Germinal center (tissue), 1 donor: ENCODE data around the gene SLIT3.

Source experiments
- DNase-seq: peaks from one replicate; pipeline ENCODE4 v3.0.0; 2012; ENCODE audit warnings: mixed read lengths, low spot score

The SLIT3 gene

GRCh38 chr5:168931638-168932345 lies 369.1 kb downstream of the SLIT3 start:
- DNase-seq: no peak

DNA sequence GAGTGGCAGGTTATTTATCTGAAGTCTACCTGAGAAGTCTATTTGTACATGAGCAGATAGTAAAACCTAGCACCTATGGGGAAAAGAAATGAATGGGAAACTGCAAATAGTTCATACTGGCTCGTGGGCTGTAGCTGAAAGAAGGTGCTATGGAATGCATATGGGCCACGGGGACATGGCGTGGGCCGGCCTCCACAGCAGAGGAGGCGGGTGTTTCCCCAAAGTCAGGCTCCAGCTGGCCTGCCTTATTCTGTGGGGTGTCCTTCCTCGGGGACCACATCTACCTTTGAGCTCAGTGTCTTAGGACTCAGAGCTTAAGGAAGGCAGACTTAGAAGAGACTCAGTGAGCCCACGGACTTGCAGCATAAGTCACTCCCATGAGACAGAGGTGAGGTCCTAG lies 371.3 kb downstream of the SLIT3 start:
- DNase-seq: no peak

DNA sequence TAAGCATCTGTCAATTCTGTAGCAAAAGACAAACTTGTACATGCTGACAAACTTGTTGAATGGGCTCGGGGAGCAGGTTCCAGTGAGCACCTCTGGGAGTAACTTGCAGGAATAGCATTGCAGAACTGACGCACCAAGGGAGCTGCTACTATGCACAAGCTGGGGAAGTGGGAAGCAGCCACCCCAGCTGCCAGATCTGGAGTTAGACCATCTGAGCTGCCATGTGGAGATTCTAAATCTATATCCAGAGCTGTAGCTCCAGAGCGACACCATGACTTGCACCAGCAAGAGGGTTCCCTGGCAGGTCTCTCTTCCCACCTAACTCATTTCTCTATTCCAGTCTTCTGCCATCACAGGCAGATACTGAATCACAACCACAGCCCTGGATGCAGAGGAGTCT lies 375.8 kb downstream of the SLIT3 start:
- no peak for DNase-seq

DNA sequence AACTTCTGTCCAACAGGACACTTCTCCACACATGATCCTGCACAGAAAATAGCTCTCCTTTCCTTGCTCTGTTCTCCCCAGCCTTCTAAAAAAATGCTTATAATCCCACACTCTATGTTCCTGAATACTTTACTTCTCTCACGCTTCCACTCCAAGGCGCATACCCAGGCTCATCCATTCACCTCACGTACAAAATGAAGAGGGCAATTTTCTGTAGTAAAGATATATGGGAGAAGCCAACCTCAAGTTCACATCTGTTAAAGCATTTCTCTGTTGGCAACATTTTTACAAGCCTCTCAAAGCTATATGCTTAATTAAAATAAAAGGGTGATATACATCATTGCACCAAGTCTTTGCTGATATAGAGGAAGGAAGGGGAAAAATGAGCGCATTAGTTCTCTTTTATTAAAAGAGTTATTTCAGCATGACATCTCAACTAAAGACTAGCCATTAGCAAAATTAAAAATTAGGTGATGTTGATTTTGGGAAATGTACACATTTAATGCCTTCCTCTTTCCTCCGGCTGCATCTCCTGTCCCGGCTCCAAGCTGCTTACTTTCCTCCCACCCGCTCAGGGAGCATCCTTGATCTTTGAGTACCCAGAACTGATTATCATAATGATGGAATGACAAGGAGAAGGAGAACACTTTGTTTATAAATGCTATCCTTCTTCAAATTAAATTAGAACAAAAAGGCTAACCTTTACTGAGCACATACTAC lies 379.6 kb downstream of the SLIT3 start:
- no peak for DNase-seq

DNA sequence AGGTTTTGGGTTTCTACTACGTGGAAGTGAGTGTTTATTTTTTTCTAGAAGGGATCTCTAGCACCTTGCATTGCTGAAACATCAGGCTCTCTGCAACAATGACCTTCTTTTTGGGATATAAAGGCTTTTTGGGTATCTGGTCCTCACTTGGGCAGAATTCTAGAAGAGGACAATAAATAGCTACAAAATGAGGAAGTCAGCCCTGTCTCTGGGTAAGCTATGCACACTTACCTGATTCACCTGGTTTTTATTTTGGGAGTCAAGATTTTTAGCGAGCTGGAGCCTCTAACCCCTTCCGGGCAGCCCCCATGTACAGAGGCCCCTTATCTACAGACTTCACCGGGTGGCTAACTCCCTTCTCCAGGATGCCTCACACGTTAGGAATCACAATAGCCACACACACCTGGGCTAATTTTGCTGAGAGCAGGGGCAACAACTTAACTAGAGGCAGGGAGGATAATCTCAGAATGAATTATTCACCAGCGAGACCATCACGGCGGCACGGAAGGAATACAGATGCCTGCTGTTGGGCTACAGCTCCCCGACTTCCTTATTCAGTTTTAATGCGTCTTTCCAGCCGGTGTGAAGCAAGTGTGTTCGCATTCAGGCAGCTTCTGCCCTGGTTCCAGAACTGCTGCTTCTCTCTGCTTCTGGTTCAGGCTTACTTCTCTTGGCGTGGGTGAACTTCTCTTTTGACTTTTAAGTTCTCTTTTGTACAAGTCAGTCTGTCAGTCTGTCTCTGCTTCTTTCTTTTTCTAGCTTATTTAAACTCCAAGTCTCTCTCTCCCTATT lies 380.7 kb downstream of the SLIT3 start:
- peak; percentile 45 for DNase-seq

- DNase-seq: no peak
Observed at GRCh38 chr5:168917947-168918600, 382.9 kb downstream of the SLIT3 start.

DNA sequence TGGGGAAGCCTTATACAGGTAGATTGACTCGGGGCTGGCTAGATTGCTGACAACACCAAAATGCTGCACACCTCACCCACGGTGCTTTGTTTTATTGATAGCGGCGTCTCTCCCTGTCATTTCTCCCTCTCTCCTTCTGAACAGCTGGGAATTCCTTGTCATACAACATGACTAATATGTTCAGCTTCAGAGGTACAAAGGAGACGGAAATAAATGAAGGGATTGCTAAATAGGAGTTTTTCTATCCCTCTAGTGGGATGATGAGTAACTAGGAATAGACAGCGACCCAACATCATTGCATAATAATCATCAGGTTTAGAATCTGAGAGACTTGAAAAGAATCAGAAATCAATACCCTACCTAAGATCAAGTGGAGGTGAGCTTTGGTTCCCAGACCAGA lies 384.1 kb downstream of the SLIT3 start:
- DNase-seq: no peak

DNA sequence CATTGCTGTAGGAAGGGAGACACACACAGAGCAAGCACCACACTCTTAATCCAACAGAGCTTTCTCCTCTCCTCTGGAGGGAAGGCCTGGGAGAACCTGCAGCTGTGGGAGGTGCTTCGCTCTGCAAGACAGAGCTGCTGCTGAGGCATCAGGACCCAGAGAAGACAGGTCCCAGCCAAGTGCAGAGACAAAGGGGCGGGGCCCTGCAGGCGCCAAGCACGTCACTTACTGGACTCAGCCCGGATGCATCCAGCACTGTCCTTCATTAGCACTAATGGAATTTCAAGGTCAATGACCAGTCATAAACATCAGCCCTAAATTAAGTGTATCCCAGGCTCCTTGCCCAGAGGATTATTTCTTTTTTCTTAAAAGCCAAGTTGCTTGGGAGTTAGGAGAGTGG lies 384.7 kb downstream of the SLIT3 start:
- no peak for DNase-seq

GRCh38 chr5:168914491-168914890 lies 386.4 kb downstream of the SLIT3 start:
- DNase-seq: no peak

- no peak for DNase-seq
Observed at GRCh38 chr5:168910874-168911273, 390.1 kb downstream of the SLIT3 start.

DNA sequence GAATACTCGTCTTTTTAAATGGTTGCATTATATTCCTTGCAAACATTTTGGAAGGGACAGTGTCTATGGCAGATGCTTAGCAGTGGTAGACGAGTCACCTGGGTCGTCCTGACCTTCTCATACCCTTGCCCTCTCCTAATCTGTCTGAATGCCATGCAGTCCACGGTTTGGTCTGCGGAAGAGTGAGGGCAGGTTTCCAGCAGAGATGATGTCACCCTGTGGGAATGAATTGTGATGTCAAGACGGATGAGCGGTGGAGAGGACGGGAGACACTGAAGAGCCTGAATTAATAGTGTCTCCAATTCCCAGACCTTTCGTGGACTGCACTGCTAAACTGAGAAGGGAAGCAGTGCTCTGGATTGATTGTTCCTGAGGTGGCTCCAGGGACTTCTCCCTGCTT lies 392.7 kb downstream of the SLIT3 start:
- DNase-seq: no peak

DNA sequence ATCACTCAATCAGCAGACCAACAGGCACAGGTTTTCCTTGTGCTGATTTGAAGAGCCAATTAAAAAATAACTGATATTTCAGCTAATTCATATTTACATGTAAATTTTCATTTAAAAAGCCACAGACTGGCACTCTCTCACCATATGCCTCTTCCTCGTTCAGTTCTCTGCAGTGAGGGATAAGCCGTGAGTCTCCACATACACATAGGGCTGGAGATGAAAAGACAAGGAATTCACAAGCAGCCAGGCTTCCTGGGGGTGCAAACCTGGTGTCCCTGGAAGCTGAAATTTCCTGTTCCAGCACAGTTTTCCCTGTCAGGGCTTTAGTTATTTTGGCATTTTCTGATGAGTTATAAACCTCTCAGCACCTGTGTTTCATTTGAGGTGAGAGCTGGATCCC lies 397.9 kb downstream of the SLIT3 start:
- no peak for DNase-seq

DNA sequence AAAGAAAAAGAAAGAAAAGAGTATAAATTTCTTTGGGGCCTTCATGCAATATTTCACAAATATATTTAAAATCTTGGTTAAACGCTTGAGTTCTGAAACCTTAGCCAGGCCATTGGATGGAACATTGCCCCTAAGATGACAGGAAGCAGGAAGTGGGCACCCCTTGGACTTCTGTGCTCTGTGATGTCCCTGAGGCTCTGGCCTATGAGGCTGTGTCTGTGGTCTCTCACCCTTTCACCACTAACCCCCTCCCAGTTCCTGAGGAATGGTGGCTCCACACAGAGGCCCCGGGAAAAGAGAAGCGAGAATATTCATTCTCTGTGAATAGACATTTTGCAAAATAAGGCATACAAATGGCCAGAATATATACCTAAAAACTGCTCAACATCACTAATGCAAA lies 401.3 kb downstream of the SLIT3 start:
- no peak for DNase-seq

- no peak for DNase-seq
Observed at GRCh38 chr5:168899264-168899663, 401.7 kb downstream of the SLIT3 start.

DNA sequence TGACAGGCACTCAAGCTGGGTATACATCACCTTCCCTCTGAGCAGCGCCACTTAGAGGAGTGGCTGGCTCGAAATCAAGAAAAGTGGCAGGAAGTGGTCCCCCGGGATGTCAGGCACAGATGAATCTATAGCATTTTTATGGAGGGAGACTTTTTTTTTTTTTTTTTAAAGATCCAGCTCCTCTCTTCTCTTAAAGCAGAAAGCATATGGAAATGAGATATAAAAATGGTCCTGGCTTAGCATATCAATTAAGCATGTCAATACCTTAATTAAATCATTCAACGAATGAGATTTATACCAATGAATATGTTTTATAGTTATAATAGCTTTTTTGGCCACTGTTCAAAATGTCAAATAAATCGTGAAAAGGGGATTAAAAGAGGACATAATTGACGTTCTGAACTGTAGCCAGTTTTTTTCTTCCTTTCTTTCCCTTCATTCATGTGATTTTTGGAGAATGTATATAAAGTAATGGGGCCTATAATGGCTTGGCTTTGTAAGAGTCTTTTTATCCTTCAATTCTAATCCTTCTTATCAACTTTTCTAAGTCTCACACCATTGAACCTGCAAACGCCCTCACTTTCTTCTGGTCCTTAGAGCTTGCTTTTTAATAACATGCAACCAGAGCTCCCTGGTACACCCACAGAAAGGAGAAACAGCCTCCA lies 402.6 kb downstream of the SLIT3 start:
- no peak for DNase-seq

DNA sequence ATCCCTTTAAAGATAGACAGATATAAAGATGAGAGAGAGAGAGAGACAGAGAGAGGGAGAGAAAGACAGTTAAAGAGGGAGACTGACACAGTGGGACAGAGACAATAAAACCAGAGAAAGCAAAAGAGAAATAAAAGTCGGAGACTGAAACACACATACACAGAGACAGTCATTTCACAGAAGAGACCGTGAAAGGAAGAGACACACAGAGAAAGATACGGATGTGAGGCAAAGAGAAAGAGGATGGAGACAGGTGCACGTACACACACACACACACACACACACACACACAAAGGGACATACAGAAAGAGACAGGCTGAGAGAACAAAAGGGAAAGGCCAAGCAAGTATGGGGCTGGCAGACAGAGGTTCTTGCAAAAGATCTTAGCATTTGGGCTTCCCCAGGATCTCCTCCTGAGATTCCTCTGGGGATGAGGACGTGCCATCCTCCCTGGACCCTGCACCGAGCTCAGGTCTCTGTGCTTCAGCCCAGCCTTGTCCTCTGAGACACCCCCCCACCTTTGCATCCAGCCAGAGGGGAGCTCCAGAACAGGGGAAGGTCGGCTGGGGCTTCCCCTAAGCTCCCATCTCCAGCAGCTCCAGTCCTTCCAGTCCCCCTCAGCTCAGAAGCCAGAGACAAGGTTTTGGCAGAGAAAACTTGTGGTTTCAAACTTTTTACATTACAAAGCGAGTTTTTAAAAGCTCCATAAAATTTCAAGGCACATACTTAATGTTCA lies 403.4 kb downstream of the SLIT3 start:
- DNase-seq: no peak

GRCh38 chr5:168895295-168896071 lies 405.5 kb downstream of the SLIT3 start:
- no peak for DNase-seq

DNA sequence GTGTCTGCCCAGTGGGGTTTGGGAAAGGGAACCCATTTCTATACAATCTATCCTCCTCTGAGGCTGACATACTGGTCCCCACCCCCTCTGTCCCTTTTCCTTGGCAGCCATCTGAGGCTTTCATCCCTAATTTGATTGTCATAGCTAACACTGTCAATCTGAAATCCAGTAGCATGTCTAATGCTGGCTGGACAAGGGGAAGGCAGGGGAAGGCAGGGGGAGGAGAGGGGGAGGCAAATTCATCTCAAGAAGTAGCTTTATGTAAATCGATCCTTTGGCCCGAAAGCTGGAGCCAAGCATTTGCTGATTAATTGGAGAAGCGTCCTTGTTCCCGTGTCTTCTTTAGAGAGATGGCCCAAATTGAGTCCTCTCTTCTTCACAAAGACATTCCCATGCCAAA lies 407.7 kb downstream of the SLIT3 start:
- DNase-seq: no peak

- DNase-seq: no peak
Observed at GRCh38 chr5:168892618-168893186, 408.2 kb downstream of the SLIT3 start.
